Tibial artery (tissue), 4 donors: ENCODE measurements around the gene CGB1.
"Not testable (repeated sequence)": the region's sequence is repeated elsewhere in the genome, so short reads cannot be mapped to it uniquely, and the experiment has no call there.

ENCODE experiments used
- DNase-seq, 2 donors: peaks; one replicate each; pipeline ENCODE4 v3.0.0-alpha.2; 2019
- H3K27ac ChIP-seq, 2 donors: fragments of 200-600 bp; sonication (generic) in 1 of 2; 1 replicate in 1 of 2; 2 replicates in 1 of 2; pipeline ENCODE4 v1.5.1; 2018 to 2019; ENCODE audit warnings: mild to moderate bottlenecking in 1 of 2
- H3K27me3 ChIP-seq, 2 donors: fragments of 200-600 bp; sonication (generic) in 1 of 2; one replicate each; pipeline versions ENCODE4 v1.5.1 to v1.6.0; 2016 to 2019
- H3K36me3 ChIP-seq, 3 donors: fragments of 200-600 bp; sonication (generic) in 2 of 3; one replicate each; pipeline ENCODE4 v1.5.1; 2016 to 2019; ENCODE audit warnings: mild to moderate bottlenecking in 2 of 3
- H3K4me1 ChIP-seq, 4 donors: fragments of 200-600 bp; sonication (generic) in 2 of 4; 1 replicate in 3 of 4; 2 replicates in 1 of 4; pipeline ENCODE4 v1.5.1; 2016 to 2019
- H3K4me3 ChIP-seq, 2 donors: fragments of 200-600 bp; sonication (generic) in 1 of 2; 1 replicate in 1 of 2; 2 replicates in 1 of 2; pipeline ENCODE4 v1.5.1; 2018 to 2019; ENCODE audit warnings: mild to moderate bottlenecking in 2 of 2
- H3K9me3 ChIP-seq, 3 donors: fragments of 200-600 bp; sonication (generic) in 1 of 3; one replicate each; pipeline ENCODE4 v1.5.1; 2016 to 2019
- CTCF ChIP-seq, 2 experiments: fragments of 200-600 bp in 1 of 2; fragments of 450-650 bp in 1 of 2; IDR thresholded peaks; one replicate each; pipeline ENCODE4 v1.5.1; 2017 to 2019; ENCODE audit warnings: antibody characterized with exemption in 2 of 2, mild to moderate bottlenecking in 1 of 2, moderate library complexity in 1 of 2
- intact Hi-C: fragments of 100-400 bp; cut with DNase I; formaldehyde crosslinking; loops from one replicate; pipeline ENCODE4 v1.15.0; 2023; ENCODE audit warnings: low total_unique reads

The CGB1 gene

GRCh38 chr19:49042177-49042576, 5.5 kb upstream of the CGB1 start:
- intact Hi-C loops, result no loop called here
- no peak overlapping the region for H3K27ac ChIP-seq
- no peaks in the 10 kb centered on the region for H3K4me1 ChIP-seq
- no peak for TF ChIP-seq CTCF (IDR thresholded peaks at IDR 0.05)
- no peaks in the 10 kb centered on the region for H3K9me3 ChIP-seq
- no peak overlapping the region for H3K4me3 ChIP-seq
- H3K27me3 ChIP-seq, result peaks cover 0 to 7% of the 10 kb centered on the region in 2 donors
- no peaks in the 10 kb centered on the region for H3K36me3 ChIP-seq
- no peak for DNase-seq

- H3K27me3 ChIP-seq, H3K27ac ChIP-seq, H3K4me1 ChIP-seq, DNase-seq, H3K9me3 ChIP-seq, intact Hi-C loops, H3K36me3 ChIP-seq, H3K4me3 ChIP-seq: not testable (repeated sequence)
Observed at GRCh38 chr19:49039736-49040135, 3.0 kb upstream of the CGB1 start.

GRCh38 chr19:49038557-49039276, 2.0 kb upstream of the CGB1 start:
- H3K4me1 ChIP-seq, DNase-seq, intact Hi-C loops, H3K36me3 ChIP-seq, H3K4me3 ChIP-seq, H3K27me3 ChIP-seq, H3K27ac ChIP-seq, H3K9me3 ChIP-seq: not testable (repeated sequence)

GRCh38 chr19:49038111-49038510, 1.4 kb upstream of the CGB1 start:
- H3K27me3 ChIP-seq, DNase-seq, H3K4me1 ChIP-seq, H3K36me3 ChIP-seq, H3K9me3 ChIP-seq, intact Hi-C loops, H3K27ac ChIP-seq, H3K4me3 ChIP-seq: not testable (repeated sequence)

- intact Hi-C loops, DNase-seq, H3K27me3 ChIP-seq, H3K4me1 ChIP-seq, H3K27ac ChIP-seq, H3K9me3 ChIP-seq, H3K36me3 ChIP-seq, H3K4me3 ChIP-seq: not testable (repeated sequence)
Observed at GRCh38 chr19:49031642-49032301, 4.9 kb downstream of the CGB1 start, which contains the start of gene CGB2. TSS of gene CGB2 (plus strand) at chr19:49031890. CDS start at chr19:49032096, 206 bp downstream.

GRCh38 chr19:49030323-49030722, 6.4 kb downstream of the CGB1 start:
- DNase-seq, H3K4me1 ChIP-seq, H3K27me3 ChIP-seq, H3K9me3 ChIP-seq, H3K36me3 ChIP-seq, intact Hi-C loops, H3K27ac ChIP-seq, H3K4me3 ChIP-seq: not testable (repeated sequence)

GRCh38 chr19:49029749-49030148, 6.9 kb downstream of the CGB1 start:
- H3K36me3 ChIP-seq, result not testable (repeated sequence)

GRCh38 chr19:49028686-49029085, 8.0 kb downstream of the CGB1 start:
- H3K36me3 ChIP-seq, H3K27me3 ChIP-seq, DNase-seq, H3K27ac ChIP-seq, H3K4me3 ChIP-seq, H3K4me1 ChIP-seq, H3K9me3 ChIP-seq, intact Hi-C loops: not testable (repeated sequence)

More at GRCh38 chr19:49029749-49030148, 6.9 kb downstream of the CGB1 start:
- H3K27me3 ChIP-seq, intact Hi-C loops, H3K27ac ChIP-seq, DNase-seq, H3K9me3 ChIP-seq, H3K4me1 ChIP-seq, H3K4me3 ChIP-seq: not testable (repeated sequence)

- H3K36me3 ChIP-seq, H3K27me3 ChIP-seq, H3K9me3 ChIP-seq, H3K4me1 ChIP-seq, intact Hi-C loops, H3K27ac ChIP-seq, H3K4me3 ChIP-seq, DNase-seq: not testable (repeated sequence)
Observed at GRCh38 chr19:49025599-49025998, 11.1 kb downstream of the CGB1 start.

GRCh38 chr19:49025088-49025487, 11.6 kb downstream of the CGB1 start:
- not testable (repeated sequence) for H3K9me3 ChIP-seq, H3K36me3 ChIP-seq, DNase-seq

GRCh38 chr19:49024233-49024632, 12.5 kb downstream of the CGB1 start, which contains the start of gene CGB3:
TSS of gene CGB3 (minus strand) at chr19:49024333. CDS start at chr19:49023971, 362 bp downstream.
- intact Hi-C loops, H3K9me3 ChIP-seq, H3K4me3 ChIP-seq, DNase-seq, H3K36me3 ChIP-seq, H3K27ac ChIP-seq, H3K4me1 ChIP-seq: not testable (repeated sequence)
- peaks cover 0 to 12% of the 10 kb centered on the region in 2 donors for H3K27me3 ChIP-seq

More at GRCh38 chr19:49025088-49025487, 11.6 kb downstream of the CGB1 start:
- H3K4me3 ChIP-seq, intact Hi-C loops, H3K4me1 ChIP-seq, H3K27me3 ChIP-seq, H3K27ac ChIP-seq: not testable (repeated sequence)
